ENCODE data around the gene SMIM10.

- TF ChIP-seq POLR2AphosphoS5 (IDR thresholded peaks at IDR 0.05; ENCODE audit: low read depth, low read length) (no peak), TAF1 (IDR thresholded peaks at IDR 0.05; ENCODE audit: borderline replicate concordance, insufficient read depth, low read length) (no peak), REST (IDR thresholded peaks at IDR 0.05; ENCODE audit: insufficient read depth in 1 of 2, low read depth in 2 of 2, low read length in 2 of 2) (no peak), FOXP2 (optimal IDR thresholded peaks at IDR 0.05; ENCODE audit: borderline replicate concordance, extremely low read depth, extremely low read length, insufficient read depth) (no peak), SIN3A (IDR thresholded peaks at IDR 0.05; ENCODE audit: borderline replicate concordance, insufficient read depth, low read length) (no peak)
Observed at GRCh38 chrX:134975516-134975915, 15.3 kb upstream of the SMIM10 start.
